Measurements from ENCODE around the gene AP1M2.

The AP1M2 gene

DNA sequence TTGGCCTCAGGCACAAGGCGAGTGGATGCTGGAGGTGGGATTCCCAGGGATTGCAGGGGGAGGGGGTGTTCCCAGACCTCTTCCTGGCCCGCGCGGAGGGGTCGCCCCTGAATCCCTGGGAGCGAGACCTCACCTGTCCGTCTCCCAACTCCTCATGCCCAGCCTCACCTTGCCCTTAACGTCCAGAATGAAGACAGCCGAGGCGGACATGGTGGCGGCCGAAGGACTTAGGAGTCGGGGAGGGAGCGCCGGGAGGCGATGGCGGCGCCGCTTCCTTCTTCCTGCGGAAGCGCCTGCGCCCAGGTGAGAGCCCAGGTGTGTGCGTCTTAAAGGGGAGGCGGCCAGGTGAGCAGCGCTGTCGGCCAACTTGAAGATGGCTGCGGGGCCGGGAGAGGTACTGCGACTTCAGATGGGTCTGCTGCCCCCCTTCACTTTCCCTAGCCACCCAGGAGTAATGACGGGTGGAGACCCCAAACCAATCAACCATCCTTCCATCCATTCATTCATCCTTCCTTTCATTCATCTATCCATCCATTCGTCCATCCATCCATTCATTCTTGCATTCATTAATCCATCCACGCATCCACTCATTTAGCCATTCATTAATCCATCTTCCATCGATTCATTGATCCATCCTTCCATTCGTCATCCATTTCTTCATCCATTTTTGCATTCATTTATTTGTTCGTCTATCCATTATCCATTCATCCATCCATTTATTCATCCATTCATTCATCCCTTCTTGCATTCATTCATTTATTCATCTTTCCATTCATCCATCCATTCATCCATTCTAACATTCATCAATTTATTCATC is at the start of gene AP1M2:
AP1M2 (minus strand) TSS at position 291 of the 817 bp plus-strand sequence; CDS start at position 210, 81 bp downstream.
- peaks cover 2% of the 10 kb centered on the region for H3K36me3 Mint-ChIP-seq
- no peaks in the 10 kb centered on the region for H3K9me3 Mint-ChIP-seq
- H3K4me1 Mint-ChIP-seq, result peaks cover 8% of the 10 kb centered on the region
- no peak within 1 kb of the TSS for H3K4me3 Mint-ChIP-seq
- peaks cover 5% of the 10 kb centered on the region for H3K27me3 Mint-ChIP-seq
- H3K27ac Mint-ChIP-seq, result no peak within 1 kb of the TSS

DNA sequence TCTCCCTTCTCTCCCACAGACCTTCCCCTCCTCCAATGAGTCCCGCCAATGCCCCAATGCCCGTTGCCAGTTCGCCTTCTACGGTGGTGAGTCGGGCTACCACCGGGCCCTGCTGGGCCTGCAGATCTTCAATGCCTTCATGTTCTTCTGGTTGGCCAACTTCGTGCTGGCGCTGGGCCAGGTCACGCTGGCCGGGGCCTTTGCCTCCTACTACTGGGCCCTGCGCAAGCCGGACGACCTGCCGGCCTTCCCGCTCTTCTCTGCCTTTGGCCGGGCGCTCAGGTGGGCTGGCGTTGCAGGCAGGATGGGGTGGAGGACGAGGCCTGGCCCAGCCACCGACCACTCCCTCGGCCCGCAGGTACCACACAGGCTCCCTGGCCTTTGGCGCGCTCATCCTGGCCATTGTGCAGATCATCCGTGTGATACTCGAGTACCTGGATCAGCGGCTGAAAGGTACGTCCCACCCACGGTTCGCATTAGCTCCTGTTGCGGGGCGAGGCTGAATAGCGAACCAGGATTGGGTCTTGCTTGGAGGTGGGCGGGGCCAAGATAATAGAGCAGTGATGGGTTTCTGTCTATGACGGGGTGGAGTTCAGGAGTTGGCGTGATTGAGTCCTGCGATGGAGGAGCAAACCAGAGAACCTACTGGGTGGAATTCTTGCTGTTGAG is 49.3 kb upstream of the AP1M2 start:
- H3K27me3 Mint-ChIP-seq, result no peaks in the 10 kb centered on the region
- no peaks in the 10 kb centered on the region for H3K9me3 Mint-ChIP-seq
- no peak overlapping the region for H3K4me3 Mint-ChIP-seq
- peaks cover 8% of the 10 kb centered on the region for H3K4me1 Mint-ChIP-seq
- H3K36me3 Mint-ChIP-seq, result peaks cover 10% of the 10 kb centered on the region
- H3K27ac Mint-ChIP-seq, result peak overlapping the region; percentile 33

DNA sequence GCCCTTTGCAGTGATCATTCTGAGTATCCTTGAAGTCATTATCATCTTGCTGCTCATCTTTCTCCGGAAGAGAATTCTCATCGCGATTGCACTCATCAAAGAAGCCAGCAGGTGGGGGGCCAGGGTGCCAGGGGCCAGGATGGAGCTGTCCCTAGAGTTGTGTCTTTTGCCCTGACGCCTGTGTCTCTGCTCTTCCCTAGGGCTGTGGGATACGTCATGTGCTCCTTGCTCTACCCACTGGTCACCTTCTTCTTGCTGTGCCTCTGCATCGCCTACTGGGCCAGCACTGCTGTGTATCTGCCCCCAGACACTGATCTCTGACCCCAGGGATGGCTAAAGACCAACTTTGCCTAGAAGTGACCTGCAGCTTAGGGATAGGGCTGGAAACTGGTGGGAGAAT is 47.9 kb upstream of the AP1M2 start:
- Mint-ChIP-seq H3K9me3 (no peaks in the 10 kb centered on the region), H3K4me3 (no peak overlapping the region), H3K27ac (no peak overlapping the region), H3K27me3 (no peaks in the 10 kb centered on the region), H3K36me3 (peaks cover 12% of the 10 kb centered on the region), H3K4me1 (peaks cover 5% of the 10 kb centered on the region)

DNA sequence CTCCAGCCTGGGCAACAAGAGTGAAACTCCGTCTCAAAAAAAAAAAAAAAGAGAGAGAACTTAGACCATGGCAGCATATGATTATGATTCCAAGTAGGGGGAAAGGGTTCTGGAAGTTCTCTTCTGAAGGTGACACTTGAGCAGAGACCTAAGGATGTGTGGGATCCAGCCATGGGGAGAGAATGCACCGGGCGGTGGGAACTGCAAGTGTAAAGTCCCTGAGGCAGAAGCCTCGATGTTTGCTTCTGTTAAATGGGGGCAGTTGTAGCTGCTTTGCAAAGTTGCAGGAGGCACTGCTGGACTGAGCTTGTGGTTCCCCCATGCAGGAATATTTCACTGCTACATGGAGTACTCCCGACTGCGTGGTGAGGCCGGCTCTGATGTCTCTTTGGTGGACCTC is 47.3 kb upstream of the AP1M2 start:
- H3K36me3 Mint-ChIP-seq, result peaks cover 12% of the 10 kb centered on the region
- no peak overlapping the region for H3K27ac Mint-ChIP-seq
- H3K27me3 Mint-ChIP-seq, result no peaks in the 10 kb centered on the region
- H3K9me3 Mint-ChIP-seq, result no peaks in the 10 kb centered on the region
- peaks cover 5% of the 10 kb centered on the region for H3K4me1 Mint-ChIP-seq
- H3K4me3 Mint-ChIP-seq, result no peak overlapping the region

DNA sequence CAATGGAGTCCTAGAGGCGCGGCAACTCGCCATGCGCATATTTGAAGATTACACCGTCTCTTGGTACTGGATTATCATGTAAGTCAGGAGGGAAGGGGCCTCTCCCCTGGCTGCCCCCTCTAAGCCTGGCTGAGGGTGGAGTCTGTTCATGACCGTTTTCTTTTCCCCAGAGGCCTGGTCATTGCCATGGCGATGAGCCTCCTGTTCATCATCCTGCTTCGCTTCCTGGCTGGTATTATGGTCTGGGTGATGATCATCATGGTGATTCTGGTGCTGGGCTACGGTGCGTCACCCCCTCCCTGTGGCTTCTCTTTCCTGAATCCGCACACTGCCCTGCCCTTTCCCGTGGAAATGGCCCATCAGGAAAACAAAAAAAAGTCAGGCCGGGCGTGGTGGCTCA is 44.8 kb upstream of the AP1M2 start:
- Mint-ChIP-seq H3K36me3 (peaks cover 9% of the 10 kb centered on the region), H3K4me3 (no peak overlapping the region), H3K27me3 (no peaks in the 10 kb centered on the region), H3K4me1 (no peaks in the 10 kb centered on the region), H3K9me3 (no peaks in the 10 kb centered on the region), H3K27ac (no peak overlapping the region)

DNA sequence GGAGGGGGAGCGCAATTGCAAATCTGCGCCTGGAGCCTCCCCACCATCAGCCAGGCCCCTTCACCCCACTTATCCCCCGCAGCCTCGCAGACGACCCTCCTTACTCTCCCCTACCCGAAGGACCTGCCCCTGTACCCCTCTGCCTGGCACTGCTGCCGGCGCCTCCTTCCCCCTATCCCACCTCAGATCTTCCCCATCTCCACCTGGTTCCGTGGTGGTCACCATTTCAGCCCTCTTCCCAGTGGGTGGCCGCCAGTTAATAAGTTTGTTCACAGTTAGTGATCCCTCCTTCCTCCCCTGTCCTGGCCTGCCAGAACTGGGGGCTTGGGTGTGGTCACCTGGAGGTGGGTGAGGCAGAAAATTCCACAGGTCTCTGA is 38.6 kb upstream of the AP1M2 start:
- H3K27ac Mint-ChIP-seq, result peak overlapping the region; percentile 32
- no peak overlapping the region for H3K4me3 Mint-ChIP-seq
- peaks cover 4% of the 10 kb centered on the region for H3K36me3 Mint-ChIP-seq
- no peaks in the 10 kb centered on the region for H3K27me3 Mint-ChIP-seq
- H3K9me3 Mint-ChIP-seq, result no peaks in the 10 kb centered on the region
- peaks cover 37% of the 10 kb centered on the region for H3K4me1 Mint-ChIP-seq

DNA sequence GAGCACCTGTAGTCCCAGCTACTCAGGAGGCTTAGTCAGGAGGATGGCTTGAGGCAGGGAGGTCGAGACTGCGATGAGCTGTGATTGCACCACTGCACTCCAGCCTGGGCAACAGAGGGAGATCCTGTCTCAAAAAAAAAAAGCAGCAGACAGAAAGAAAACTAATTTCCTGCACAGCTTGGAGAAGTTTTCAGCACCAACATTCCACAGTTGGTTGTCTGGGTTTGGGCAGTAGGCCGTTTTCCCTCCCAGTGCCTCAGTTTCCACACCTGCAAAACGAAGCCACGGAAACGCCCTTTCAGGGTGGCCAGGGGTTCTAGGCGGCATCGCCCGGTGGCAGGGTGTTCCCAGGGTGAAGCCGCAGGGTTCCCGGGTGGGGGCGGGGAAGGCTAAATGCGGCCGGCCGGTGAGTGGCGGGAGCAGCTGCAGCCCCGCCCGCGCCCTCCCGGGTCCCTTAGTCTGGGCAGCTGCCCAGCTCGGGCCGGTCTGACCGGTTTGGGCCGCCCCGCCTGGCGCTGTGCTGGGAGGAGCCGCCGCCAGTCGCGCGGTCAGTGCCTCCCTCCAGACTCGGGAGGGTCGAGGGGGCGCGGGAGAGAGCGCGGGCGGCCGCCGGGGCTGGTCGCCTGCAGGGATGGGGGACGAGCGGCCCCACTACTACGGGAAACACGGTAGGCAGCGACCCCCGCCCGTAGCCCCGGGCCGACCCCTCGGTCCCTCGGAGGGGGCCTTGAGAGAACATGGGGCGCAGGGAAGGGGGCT is 38.1 kb upstream of the AP1M2 start, which contains the start of gene SLC44A2:
SLC44A2 (plus strand) TSS at position 551 of the 759 bp plus-strand sequence; CDS start at position 632, 81 bp downstream.
- H3K36me3 Mint-ChIP-seq, result peaks cover 4% of the 10 kb centered on the region
- H3K27me3 Mint-ChIP-seq, result no peaks in the 10 kb centered on the region
- H3K4me3 Mint-ChIP-seq, result peak within 1 kb of the TSS; percentile 1
- no peaks in the 10 kb centered on the region for H3K9me3 Mint-ChIP-seq
- peak within 1 kb of the TSS; percentile 76 for H3K27ac Mint-ChIP-seq
- H3K4me1 Mint-ChIP-seq, result peaks cover 42% of the 10 kb centered on the region

DNA sequence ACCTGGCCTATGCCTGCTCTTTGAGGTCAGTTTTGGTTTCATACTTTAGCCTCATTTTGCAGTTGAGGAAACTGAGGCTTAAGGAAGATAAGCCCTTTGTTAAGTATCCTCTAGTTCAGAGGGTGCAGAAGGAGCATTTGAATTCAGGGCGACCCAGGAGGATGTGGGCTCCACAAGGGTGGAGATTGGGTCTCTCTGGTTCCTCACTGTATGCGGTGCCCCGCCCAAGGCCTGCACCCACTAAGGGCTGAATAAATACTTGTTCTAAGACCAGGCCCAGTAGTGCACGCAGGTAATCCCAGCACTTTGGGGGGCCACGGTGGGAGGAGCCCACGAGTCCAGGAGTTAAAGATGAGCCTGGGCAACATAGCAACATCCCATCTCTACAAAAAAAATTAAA is 37.5 kb upstream of the AP1M2 start:
- peaks cover 46% of the 10 kb centered on the region for H3K4me1 Mint-ChIP-seq
- H3K27me3 Mint-ChIP-seq, result no peaks in the 10 kb centered on the region
- H3K9me3 Mint-ChIP-seq, result no peaks in the 10 kb centered on the region
- peak overlapping the region; percentile 1 for H3K4me3 Mint-ChIP-seq
- H3K27ac Mint-ChIP-seq, result peak overlapping the region; percentile 76
- peaks cover 4% of the 10 kb centered on the region for H3K36me3 Mint-ChIP-seq

DNA sequence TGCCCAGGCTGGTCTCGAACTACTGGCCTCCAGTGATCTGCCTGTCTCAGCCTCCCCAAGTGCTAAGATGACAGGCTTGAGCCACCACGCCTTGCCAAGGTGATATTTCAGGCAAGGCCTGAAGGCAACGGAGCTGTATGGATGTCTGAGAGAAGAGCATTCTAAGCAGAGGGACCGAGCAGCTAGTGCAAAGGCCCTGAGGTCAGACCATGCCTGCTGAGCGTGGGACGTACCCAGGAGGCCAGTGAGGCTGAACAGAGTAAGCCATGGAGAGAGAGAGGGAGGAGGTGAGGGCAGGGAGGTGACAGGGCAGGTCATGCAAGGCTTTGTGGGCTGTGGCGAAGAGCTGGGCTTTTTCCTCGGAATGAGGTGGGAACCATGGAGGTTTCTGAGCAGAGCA is 34.9 kb upstream of the AP1M2 start:
- H3K9me3 Mint-ChIP-seq, result no peaks in the 10 kb centered on the region
- H3K4me3 Mint-ChIP-seq, result no peak overlapping the region
- H3K36me3 Mint-ChIP-seq, result peaks cover 2% of the 10 kb centered on the region
- peaks cover 56% of the 10 kb centered on the region for H3K4me1 Mint-ChIP-seq
- peak overlapping the region; percentile 83 for H3K27ac Mint-ChIP-seq
- no peaks in the 10 kb centered on the region for H3K27me3 Mint-ChIP-seq

DNA sequence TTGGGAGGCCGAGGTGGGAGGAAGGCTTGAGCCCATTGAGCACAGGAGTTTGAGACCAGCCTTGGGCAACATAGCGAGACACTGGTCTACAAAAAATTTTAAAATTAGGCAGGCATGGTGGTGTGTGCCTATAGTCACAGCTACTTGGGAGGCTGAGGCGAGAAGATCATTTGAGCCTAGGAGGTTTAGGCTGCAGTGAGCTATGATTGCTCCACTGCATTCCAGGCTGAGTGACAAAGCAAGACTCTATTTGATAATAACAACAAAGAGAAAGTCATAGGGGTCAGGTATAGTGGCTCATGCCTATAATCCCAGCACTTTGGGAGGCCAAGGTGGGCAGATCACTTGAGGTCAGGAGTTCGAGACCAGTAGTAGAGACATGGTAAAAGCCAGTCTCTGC is 33.7 kb upstream of the AP1M2 start:
- Mint-ChIP-seq H3K4me1 (peaks cover 63% of the 10 kb centered on the region), H3K27me3 (no peaks in the 10 kb centered on the region), H3K4me3 (peak overlapping the region; percentile 16), H3K9me3 (no peaks in the 10 kb centered on the region), H3K36me3 (peaks cover 2% of the 10 kb centered on the region), H3K27ac (peak overlapping the region; percentile 86)

DNA sequence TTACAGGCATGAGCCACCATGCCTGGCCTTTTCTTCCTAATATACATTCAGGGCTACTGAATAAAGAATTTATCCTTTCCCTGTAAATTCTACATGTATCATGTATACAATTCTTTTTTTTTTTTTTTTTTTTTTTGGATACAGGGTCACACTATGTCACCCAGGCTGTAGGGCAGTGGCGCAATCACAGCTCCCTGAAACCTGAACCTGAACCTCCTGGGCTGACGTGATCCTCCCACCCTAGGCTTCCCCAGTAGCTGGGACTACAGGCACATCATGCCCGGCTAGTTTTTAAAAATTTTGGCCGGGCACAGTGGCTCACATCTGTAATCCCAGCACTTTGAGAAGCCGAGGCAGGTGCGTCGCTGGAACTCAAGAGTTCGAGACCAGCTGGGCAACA is 31.7 kb upstream of the AP1M2 start:
- Mint-ChIP-seq H3K36me3 (peaks cover 2% of the 10 kb centered on the region), H3K9me3 (no peaks in the 10 kb centered on the region), H3K4me1 (peaks cover 63% of the 10 kb centered on the region), H3K4me3 (no peak overlapping the region), H3K27me3 (no peaks in the 10 kb centered on the region), H3K27ac (no peak overlapping the region)

DNA sequence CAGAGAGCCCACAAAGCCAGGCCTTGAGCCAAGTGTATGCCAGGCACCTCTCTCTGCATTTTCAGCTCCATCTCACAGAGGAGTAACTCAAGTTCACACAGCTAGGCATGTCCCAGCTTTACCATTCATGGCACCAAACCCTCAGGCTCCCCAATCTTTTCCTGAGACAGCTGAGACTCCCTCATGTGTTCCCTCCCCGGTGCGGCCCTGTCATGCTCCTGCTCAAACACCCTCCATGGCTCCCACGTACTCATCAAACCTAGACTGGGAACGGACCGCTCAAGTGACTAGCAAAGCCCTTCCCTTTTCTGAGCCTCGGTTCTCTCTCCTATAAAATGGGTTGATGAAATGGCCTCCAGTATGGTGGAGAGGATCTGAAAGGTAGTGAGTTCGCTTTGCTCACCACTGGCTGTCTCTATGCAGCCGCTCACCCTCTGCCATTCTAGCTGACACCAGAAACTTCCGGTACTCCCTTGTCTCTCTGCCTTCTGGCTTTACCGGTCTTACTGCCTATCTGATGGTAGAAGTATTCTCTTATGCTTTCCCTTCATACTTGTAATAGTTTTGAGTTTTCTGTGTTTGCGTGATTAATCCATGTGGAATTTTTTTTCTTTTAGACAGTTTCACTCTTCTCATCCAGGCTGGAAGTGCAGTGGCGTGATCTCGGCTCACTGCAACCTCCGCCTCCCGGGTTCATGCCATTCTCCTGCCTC is 30.5 kb upstream of the AP1M2 start:
- Mint-ChIP-seq H3K36me3 (peaks cover 2% of the 10 kb centered on the region), H3K27me3 (no peaks in the 10 kb centered on the region), H3K27ac (peak overlapping the region; percentile 63), H3K9me3 (no peaks in the 10 kb centered on the region), H3K4me1 (peaks cover 65% of the 10 kb centered on the region), H3K4me3 (no peak overlapping the region)

DNA sequence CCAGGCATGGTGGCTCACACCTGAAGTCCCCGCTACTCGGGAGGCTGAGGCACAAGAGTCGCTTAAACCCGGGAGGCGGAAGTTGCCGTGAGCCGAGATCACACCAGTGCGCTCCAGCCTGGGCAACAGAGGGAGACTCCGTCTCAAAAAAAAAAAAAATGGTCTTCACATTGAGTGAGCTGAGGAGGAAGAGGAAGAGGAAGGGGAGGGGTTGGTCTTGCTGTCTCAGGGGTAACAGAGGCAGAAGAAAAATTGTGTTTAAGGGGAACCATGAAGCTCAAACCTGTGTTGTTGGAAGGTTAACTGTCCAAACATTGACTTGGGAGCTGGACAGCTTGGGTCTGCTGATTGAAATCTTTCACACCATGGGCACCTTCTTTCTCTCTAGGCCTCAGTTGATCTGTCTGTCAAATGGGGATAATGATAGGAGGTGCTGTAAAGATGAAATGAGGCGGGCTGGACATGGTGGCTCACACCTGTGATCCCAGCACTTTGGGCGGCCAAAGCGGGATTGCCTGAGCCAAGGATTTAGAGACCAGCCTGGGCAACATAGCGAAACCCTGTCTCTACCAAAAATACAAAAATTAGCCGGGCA is 28.4 kb upstream of the AP1M2 start:
- Mint-ChIP-seq H3K4me1 (peaks cover 57% of the 10 kb centered on the region), H3K36me3 (no peaks in the 10 kb centered on the region), H3K4me3 (peak overlapping the region; percentile 15), H3K9me3 (no peaks in the 10 kb centered on the region), H3K27me3 (no peaks in the 10 kb centered on the region), H3K27ac (peak overlapping the region; percentile 66)

DNA sequence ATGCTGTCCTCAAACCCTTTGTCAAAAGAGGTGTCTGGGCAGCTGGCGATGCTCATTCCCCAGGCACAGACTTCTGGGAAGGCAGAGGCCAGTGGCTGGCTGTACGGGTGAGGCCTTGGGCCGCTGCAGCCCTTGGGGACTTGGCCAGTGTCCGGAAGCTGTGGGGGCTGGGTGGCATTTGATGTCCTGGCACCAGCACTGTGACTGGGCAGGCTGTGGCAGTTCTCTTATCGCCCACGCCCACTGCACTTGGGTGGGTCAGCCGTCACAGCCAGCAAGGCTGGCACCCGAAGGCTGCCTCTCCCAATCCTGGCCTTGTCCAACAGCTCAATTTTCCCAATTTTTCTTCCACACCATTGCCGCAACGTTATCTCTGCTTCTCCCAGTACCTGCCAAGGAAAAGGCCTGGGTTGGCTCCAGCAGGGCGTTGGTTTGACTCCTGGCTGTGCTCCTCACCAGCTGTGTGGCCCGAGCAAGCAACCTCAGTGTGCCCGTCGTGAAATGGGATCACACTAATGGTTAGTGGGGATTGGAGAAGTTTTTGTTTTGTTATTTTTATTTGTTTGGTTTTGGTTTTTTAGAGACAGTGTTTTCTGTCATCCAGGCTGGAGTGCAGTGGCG is 25.5 kb upstream of the AP1M2 start:
- peak overlapping the region; percentile 46 for H3K27ac Mint-ChIP-seq
- no peak overlapping the region for H3K4me3 Mint-ChIP-seq
- H3K36me3 Mint-ChIP-seq, result no peaks in the 10 kb centered on the region
- H3K9me3 Mint-ChIP-seq, result no peaks in the 10 kb centered on the region
- peaks cover 49% of the 10 kb centered on the region for H3K4me1 Mint-ChIP-seq
- H3K27me3 Mint-ChIP-seq, result no peaks in the 10 kb centered on the region

Data from activated naive CD4-positive, alpha-beta T cell treated with anti-CD3 and anti-CD28 coated beads, Interleukin-2, amount 50 U/mL, for 24 hours (primary cell).